HCT116 (cell line): ENCODE data around the gene ERGIC1. TPM values are rescaled to one million over a fixed set of nuclear protein-coding genes. Genes with fewer than 3 reads are reported as not detected.

Source experiments
- ATAC-seq: fragments of 200-7000 bp; cut with Tn5 transposase; 2 replicates; pipeline ENCODE4 v1.9.1; 2020; ENCODE audit warnings: mild to moderate bottlenecking, moderate library complexity
- BruUV-seq: library from RNA; stranded (reverse); fragments of 400-500 nt; replicated peaks from 2 replicates; lab custom pipeline; 2021; lab: Mats Ljungman, UMichigan
- CTCF ChIA-PET: fragments of 300-600 bp; sonication (Branson Sonifier 250); formaldehyde crosslinking; loops from one replicate; lab custom pipeline; 2021; ENCODE audit warnings: antibody characterized with exemption; lab: Charles Lee
- POLR2A ChIA-PET: fragments of 300-600, 350-600 bp; sonication (Branson Sonifier 250); formaldehyde crosslinking; loops from one replicate; lab custom pipeline; 2021; ENCODE audit warnings: antibody characterized with exemption; lab: Charles Lee
- RAD21 ChIA-PET, 2 experiments: fragments of 300-600 bp; sonication (Branson Sonifier 250); formaldehyde crosslinking; loops; one replicate each; lab custom pipeline; 2023; ENCODE audit warnings: low total read pairs in 2 of 2; ENCODE audit not compliant: uncharacterized antibody in 2 of 2, unreplicated experiment in 2 of 2, low non-redundant PET in 1 of 2; lab: Charles Lee
- DNase-seq: peaks from one replicate; pipeline ENCODE4 v3.0.0-alpha.2; 2010; ENCODE audit warnings: low read depth, low spot score
- H2AFZ ChIP-seq: fragments of 200-600 bp; shearing (Covaris generic), sonication (generic); 2 replicates; pipeline ENCODE4 v1.6.1; 2017; ENCODE audit warnings: low read depth, mixed run types, mixed read lengths, antibody characterized with exemption, low read length; ENCODE audit not compliant: poor library complexity, severe bottlenecking
- H3K27ac ChIP-seq: 2 replicates; pipeline ENCODE4 v1.5.1; 2012; ENCODE audit warnings: low read depth, low read length
- H3K27me3 ChIP-seq: fragments of 200-600 bp; sonication (generic); 2 replicates; pipeline ENCODE4 v1.6.1; 2016; ENCODE audit warnings: mixed run types, low read length, mixed read lengths; ENCODE audit not compliant: insufficient read depth
- H3K36me3 ChIP-seq, 2 experiments: fragments of 200-500 bp in 1 of 2; fragments of 200-600 bp in 1 of 2; sonication (Bioruptor generic) in 1 of 2; sonication (generic) in 1 of 2; 2 replicates each; pipeline versions ENCODE4 v1.5.1 to v1.6.1; 2014 to 2016; ENCODE audit warnings: low read length in 2 of 2, inconsistent platforms in 1 of 2, mixed read lengths in 1 of 2, mixed run types in 1 of 2; ENCODE audit not compliant: insufficient read depth in 2 of 2, control insufficient read depth in 1 of 2
- H3K4me1 ChIP-seq, 2 experiments: fragments of 200-600 bp in 1 of 2; sonication (generic) in 1 of 2; 2 replicates each; pipeline versions ENCODE4 v1.5.1 to v1.6.1; 2012 to 2017; ENCODE audit warnings: low read length in 2 of 2, inconsistent platforms in 1 of 2, mild to moderate bottlenecking in 1 of 2, mixed read lengths in 1 of 2, mixed run types in 1 of 2, moderate library complexity in 1 of 2; ENCODE audit not compliant: insufficient read depth in 2 of 2, control insufficient read depth in 1 of 2
- H3K4me2 ChIP-seq: fragments of 200-600 bp; sonication (generic); 2 replicates; pipeline ENCODE4 v1.6.1; 2017; ENCODE audit warnings: mixed run types, low read length, mixed read lengths
- H3K4me3 ChIP-seq, 2 experiments: fragments of 200-600 bp in 1 of 2; sonication (generic) in 1 of 2; replicated peaks in 1 of 2; 2 replicates each; pipeline ENCODE4 v1.5.1; 2011 to 2016; ENCODE audit warnings: low read length in 2 of 2, control low read depth in 1 of 2, low read depth in 1 of 2, mild to moderate bottlenecking in 1 of 2, mixed read lengths in 1 of 2, mixed run types in 1 of 2
- H3K79me2 ChIP-seq: fragments of 200-600 bp; sonication (generic); 2 replicates; pipeline ENCODE4 v1.6.1; 2017; ENCODE audit warnings: mild to moderate bottlenecking, mixed run types, low read length, moderate library complexity, mixed read lengths; ENCODE audit not compliant: insufficient read depth
- H3K9ac ChIP-seq: fragments of 200-600 bp; sonication (generic); 2 replicates; pipeline ENCODE4 v1.6.1; 2016; ENCODE audit warnings: low read length, mixed read lengths
- H3K9me2 ChIP-seq: fragments of 200-600 bp; sonication (generic), shearing (Covaris generic); 2 replicates; pipeline ENCODE4 v1.6.1; 2017; ENCODE audit warnings: mixed run types, mild to moderate bottlenecking, moderate library complexity; ENCODE audit not compliant: insufficient read depth
- H3K9me3 ChIP-seq, 2 experiments: fragments of 200-500 bp in 1 of 2; fragments of 200-600 bp in 1 of 2; sonication (Bioruptor generic) in 1 of 2; sonication (generic) in 1 of 2; 2 replicates each; pipeline ENCODE4 v1.6.1; 2014 to 2017; ENCODE audit warnings: low read length in 2 of 2, mixed read lengths in 2 of 2, inconsistent platforms in 1 of 2, low read depth in 1 of 2, mild to moderate bottlenecking in 1 of 2, mixed run types in 1 of 2, moderate library complexity in 1 of 2; ENCODE audit not compliant: control insufficient read depth in 1 of 2, insufficient read depth in 1 of 2
- H4K20me1 ChIP-seq: fragments of 200-600 bp; sonication (generic), shearing (Covaris generic); 2 replicates; pipeline ENCODE4 v1.6.1; 2017; ENCODE audit warnings: mixed run types, mild to moderate bottlenecking, moderate library complexity; ENCODE audit not compliant: insufficient read depth
- CBX3 ChIP-seq: IDR thresholded peaks from 2 replicates; pipeline ENCODE4 v1.6.1; 2012; ENCODE audit warnings: low read depth
- EZH2 ChIP-seq: fragments of 200-600 bp; sonication (generic); IDR thresholded peaks from 2 replicates; pipeline ENCODE4 v1.6.1; 2017; ENCODE audit warnings: antibody characterized with exemption, mixed run types
- FOSL1 ChIP-seq: IDR thresholded peaks from 2 replicates; pipeline ENCODE4 v1.6.1; 2012; ENCODE audit warnings: low read depth
- JUND ChIP-seq: IDR thresholded peaks from 2 replicates; pipeline ENCODE4 v1.6.1; 2012
- MAX ChIP-seq: IDR thresholded peaks from 2 replicates; pipeline ENCODE4 v1.6.1; 2012
- SIN3A ChIP-seq: IDR thresholded peaks from 2 replicates; pipeline ENCODE4 v1.6.1; 2012; ENCODE audit warnings: low read depth
- SP1 ChIP-seq: IDR thresholded peaks from 2 replicates; pipeline ENCODE4 v1.6.1; 2012; ENCODE audit warnings: low read depth
- SRF ChIP-seq: IDR thresholded peaks from 2 replicates; pipeline ENCODE4 v1.6.1; 2012; ENCODE audit warnings: low read depth
- YY1 ChIP-seq: IDR thresholded peaks from 2 replicates; pipeline ENCODE4 v1.6.1; 2011; ENCODE audit warnings: low read length, low read depth, moderate library complexity, mild to moderate bottlenecking; ENCODE audit not compliant: insufficient replicate concordance; ENCODE audit errors: extremely low read depth
- intact Hi-C: fragments of 100-400 bp; cut with micrococcal nuclease; formaldehyde crosslinking; loops from 2 replicates; pipeline ENCODE4 v1.10.0; 2022
- total RNA-seq: library from RNA; stranded (reverse); gene quantifications from one replicate; pipeline ENCODE4 v1.2.1, GENCODE V29; 2021; ENCODE audit not compliant: unreplicated experiment

ERGIC1 gene
- total RNA-seq, 1 experiment from 2014 or later = 73.3 TPM

DNA sequence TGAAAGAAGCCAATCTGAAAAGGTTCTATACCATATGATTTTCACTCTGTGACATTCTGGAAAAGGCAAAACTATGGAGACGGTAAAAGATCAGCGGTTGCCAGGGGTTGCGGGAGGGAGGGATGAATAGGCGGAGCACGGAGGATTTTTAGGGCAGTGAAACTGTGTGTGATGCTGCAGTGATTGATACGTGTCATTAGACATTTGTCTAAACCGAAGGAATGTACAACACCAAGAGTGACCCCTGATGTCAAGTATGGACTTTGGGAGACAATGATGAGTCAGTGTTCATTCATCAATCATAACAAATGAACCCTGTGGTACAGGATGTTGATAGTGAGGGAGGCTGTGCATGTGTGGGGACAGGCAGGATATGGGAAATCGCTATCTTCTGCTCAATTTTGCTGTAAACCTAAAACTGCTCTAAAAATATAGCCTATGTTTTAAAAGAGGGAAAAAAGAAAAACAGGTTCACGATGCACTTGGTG is 34.4 kb downstream of the ERGIC1 start:
- Histone ChIP-seq H3K4me2 (peak overlapping the region; percentile 71), H3K4me3 (peak overlapping the region in 1 of 2 experiments; percentile 31; a peak in 2 of 4 replicates), H3K4me1 (peaks cover 39 to 42% of the 10 kb centered on the region in 2 experiments), H3K36me3 (no peaks in the 10 kb centered on the region), H3K27ac (peak overlapping the region; percentile 43), H3K79me2 (peaks cover 7% of the 10 kb centered on the region; the same call in 1 of the 2 replicates), H3K9ac (no peak overlapping the region), H2AFZ (no peak overlapping the region), H3K9me3 (no peaks in the 10 kb centered on the region), H4K20me1 (no peaks in the 10 kb centered on the region), H3K27me3 (no peaks in the 10 kb centered on the region), H3K9me2 (no peaks in the 10 kb centered on the region)
- BruUV-seq = no TSS peak
- TF ChIP-seq EZH2 (no peak), YY1 (peak; percentile 10), FOSL1 (peak; percentile 88), CBX3 (peak; percentile 78; the same call in 1 of the 2 replicates), MAX (peak; percentile 66; the same call in 1 of the 2 replicates), SIN3A (peak; percentile 78; the same call in 1 of the 2 replicates), SRF (no peak), SP1 (peak; percentile 87), JUND (peak; percentile 85)
- ATAC-seq (peak; percentile 78), DNase-seq (peak; percentile 31)
- ChIA-PET RAD21 (no interaction called here), CTCF (interaction anchor here (0.7 to 1.2 kb wide), 2 partner anchors 96 to 154 kb away, joined by 3 to 4 read pairs; no protein-coding TSS in a partner anchor), POLR2A (interaction anchor here (1.5 kb wide), 1 partner anchor 97 kb away, joined by 4 read pairs; the partner anchor contains the start of gene DUSP1)
- intact Hi-C loops = no loop called here
